HepG2 (cell line): Measurements from ENCODE around the gene FHIP2A. TPM values are rescaled to one million over a fixed set of nuclear protein-coding genes. Genes with fewer than 3 reads are reported as not detected.

Experiments
- ATAC-seq: fragments of 200-7000 bp; cut with Tn5 transposase; 3 replicates; pipeline ENCODE4 v1.9.1; 2020; ENCODE audit warnings: mild to moderate bottlenecking, moderate library complexity
- BruUV-seq: library from RNA; stranded (reverse); fragments of 400-500 nt; replicated peaks from 2 replicates; lab custom pipeline; 2021; lab: Mats Ljungman, UMichigan
- CTCF ChIA-PET: fragments of 300-600 bp; formaldehyde crosslinking; extraction: SDS; loops from one replicate; lab custom pipeline; 2021; ENCODE audit warnings: low total read pairs, inconsistent platforms, low intra/inter-chr PET ratio; lab: Yijun Ruan, JAX
- POLR2A ChIA-PET: fragments of 350-600 bp; sonication (Branson Sonifier 250); formaldehyde crosslinking; loops from one replicate; lab custom pipeline; 2020; ENCODE audit warnings: antibody characterized with exemption, inconsistent platforms; lab: Yijun Ruan, JAX
- DNase-seq: peaks from one replicate; pipeline ENCODE4 v3.0.0-alpha.2; 2015; ENCODE audit warnings: low spot score
- FAIRE-seq: peaks from 3 replicates; lab custom pipeline; 2011; peaks lifted over from hg19 to GRCh38; lab: Jason Lieb, UNC
- H2AFZ ChIP-seq: one replicate; pipeline ENCODE4 v1.6.1; 2011; ENCODE audit warnings: low read length, inconsistent platforms
- H3K27ac ChIP-seq: fragments of 300-600 bp; 3 replicates; pipeline ENCODE4 v1.8.0; 2011; ENCODE audit warnings: mixed run types, mild to moderate bottlenecking, mixed read lengths, low read length, inconsistent platforms; ENCODE audit not compliant: insufficient read depth; ENCODE audit errors: extremely low read length
- H3K27me3 ChIP-seq, 2 experiments: fragments of 200-600 bp in 1 of 2; 2 replicates in 1 of 2; 3 replicates in 1 of 2; pipeline versions ENCODE4 v1.6.0 to v1.8.0; 2011; ENCODE audit warnings: low read length in 2 of 2, mild to moderate bottlenecking in 2 of 2, moderate library complexity in 2 of 2, inconsistent platforms in 1 of 2; ENCODE audit not compliant: insufficient read depth in 2 of 2, control insufficient read depth in 1 of 2
- H3K36me3 ChIP-seq, 2 experiments: fragments of 200-600 bp in 1 of 2; replicated peaks in 1 of 2; 2 replicates in 1 of 2; 3 replicates in 1 of 2; pipeline versions ENCODE4 v1.5.1 to v1.8.0; 2011; ENCODE audit warnings: low read length in 2 of 2, inconsistent platforms in 1 of 2; ENCODE audit not compliant: insufficient read depth in 2 of 2, control insufficient read depth in 1 of 2
- H3K4me1 ChIP-seq: 2 replicates; pipeline ENCODE4 v1.5.1; 2012; ENCODE audit warnings: low read length, inconsistent platforms; ENCODE audit not compliant: insufficient read depth
- H3K4me2 ChIP-seq: 2 replicates; pipeline ENCODE4 v1.6.0; 2011; ENCODE audit warnings: low read depth, low read length, inconsistent platforms
- H3K4me3 ChIP-seq, 3 experiments: fragments of 200-600 bp in 1 of 3; sonication (generic), shearing (Covaris generic) in 1 of 3; replicated peaks in 1 of 3; 2 replicates each; pipeline ENCODE4 v1.5.1; 2011 to 2016; ENCODE audit warnings: low read length in 3 of 3, inconsistent platforms in 2 of 3, low read depth in 2 of 3, mild to moderate bottlenecking in 2 of 3, control low read depth in 1 of 3, mixed read lengths in 1 of 3; ENCODE audit not compliant: insufficient read depth in 1 of 3
- H3K79me2 ChIP-seq: one replicate; pipeline ENCODE4 v1.6.1; 2011; ENCODE audit warnings: low read length, inconsistent platforms; ENCODE audit not compliant: insufficient read depth
- H3K9ac ChIP-seq: 2 replicates; pipeline ENCODE4 v1.6.0; 2011; ENCODE audit warnings: mild to moderate bottlenecking, low read depth, low read length, inconsistent platforms; ENCODE audit not compliant: insufficient read depth
- H3K9me3 ChIP-seq: 2 replicates; pipeline ENCODE4 v1.5.1; 2012; ENCODE audit warnings: mild to moderate bottlenecking, low read length
- H4K20me1 ChIP-seq: 2 replicates; pipeline ENCODE4 v1.6.0; 2011; ENCODE audit warnings: inconsistent platforms, mild to moderate bottlenecking, low read length, moderate library complexity; ENCODE audit not compliant: insufficient read depth
- FOXA1 ChIP-seq, 2 experiments: fragments of 450-650 bp in 1 of 2; sonication (generic) in 1 of 2; formaldehyde crosslinking in 1 of 2; IDR thresholded peaks; 2 replicates each; pipeline versions ENCODE4 v1.4.0 to v1.6.1; 2016 to 2020; ENCODE audit warnings: missing genetic modification reagents in 1 of 2
- MEF2D ChIP-seq: sonication (generic); formaldehyde crosslinking; IDR thresholded peaks from 2 replicates; pipeline ENCODE4 v1.5.1; 2020; ENCODE audit warnings: mild to moderate bottlenecking, missing genetic modification reagents
- PHF21A ChIP-seq: sonication (generic); formaldehyde crosslinking; IDR thresholded peaks from 2 replicates; pipeline ENCODE4 v1.5.0; 2020; ENCODE audit warnings: mild to moderate bottlenecking, missing genetic modification reagents
- PITX1 ChIP-seq: sonication (generic); formaldehyde crosslinking; IDR thresholded peaks from 2 replicates; pipeline ENCODE4 v1.5.1; 2020; ENCODE audit warnings: mild to moderate bottlenecking, missing genetic modification reagents
- TARDBP ChIP-seq: sonication (generic); formaldehyde crosslinking; IDR thresholded peaks from 2 replicates; pipeline ENCODE4 v1.8.0; 2022; ENCODE audit warnings: mild to moderate bottlenecking, missing genetic modification reagents
- ZC3H4 ChIP-seq: sonication (generic); formaldehyde crosslinking; IDR thresholded peaks from 2 replicates; pipeline ENCODE4 v1.4.0; 2020; ENCODE audit warnings: missing genetic modification reagents, borderline replicate concordance
- ZNF235 ChIP-seq: sonication (generic); formaldehyde crosslinking; IDR thresholded peaks from 2 replicates; pipeline ENCODE4 v1.8.1; 2023; ENCODE audit warnings: mild to moderate bottlenecking, missing genetic modification reagents, borderline replicate concordance
- ZNF652 ChIP-seq: IDR thresholded peaks from 2 replicates; pipeline ENCODE4 v1.6.1; 2016; ENCODE audit warnings: low read depth, borderline replicate concordance
- ZNF839 ChIP-seq: sonication (generic); formaldehyde crosslinking; IDR thresholded peaks from 2 replicates; pipeline ENCODE4 v1.4.0; 2020; ENCODE audit warnings: missing genetic modification reagents, mild to moderate bottlenecking, borderline replicate concordance
- WGBS: methylation state at CpG from one replicate; pipeline ENCODE4 v1.1.6; 2017; ENCODE audit warnings: low lambda C conversion rate; 5-methylcytosine and 5-hydroxymethylcytosine counted together
- in situ Hi-C: cut with HindIII; loops from 2 replicates; pipeline ENCODE4 v1.10.0; 2017; ENCODE audit warnings: low pct_unique_long_range_greater_than_20kb; ENCODE audit not compliant: extremely low pct_ligation_motif_present
- intact Hi-C: fragments of 100-400 bp; cut with micrococcal nuclease; formaldehyde crosslinking; loops from one replicate; pipeline ENCODE4 v1.10.0; 2022; ENCODE audit not compliant: unreplicated experiment
- polyA plus RNA-seq, 8 experiments: library from polyadenylated mRNA; depleted of rRNA in 3 of 8; stranded (reverse) in 7 of 8; unstranded in 1 of 8; fragments of >200 nt; fragmentation: Illumina TruSeq in 4 of 8; extraction: Trizol in 4 of 8; gene quantifications; 2 replicates each; pipeline versions ENCODE4 v1.2.1 to v1.2.3, GENCODE V29; 2011 to 2016; ENCODE audit warnings: low read depth in 4 of 8, missing spikeins in 1 of 8, mixed read lengths in 1 of 8; ENCODE audit not compliant: insufficient read depth in 1 of 8
- total RNA-seq, 5 experiments: library from RNA; depleted of rRNA; stranded (reverse); fragments of >200 nt; fragmentation: Illumina TruSeq; extraction: Trizol; gene quantifications; 2 replicates each; pipeline ENCODE4 v1.2.3, GENCODE V29; 2016; ENCODE audit warnings: low read depth in 1 of 5
- TF ChIP-seq, protein P1 (sequence below): IDR thresholded peaks from 2 replicates; pipeline ENCODE4 v1.6.1; 2016; ENCODE audit warnings: control low read depth
- TF ChIP-seq, protein P2 (sequence below): sonication (generic); formaldehyde crosslinking; IDR thresholded peaks from 2 replicates; pipeline ENCODE4; 2020; ENCODE audit warnings: missing genetic modification reagents, mild to moderate bottlenecking, borderline replicate concordance
- TF ChIP-seq, protein P3 (sequence below): IDR thresholded peaks from 2 replicates; pipeline ENCODE4 v1.6.1; 2016; ENCODE audit warnings: missing biosample characterization, missing genetic modification reagents, low read depth

The FHIP2A gene
- total and polyA plus RNA-seq, 2 of the 13 experiments (the other 11 are each of a cell fraction or from before 2014, with no cell fraction given), result 6.5 to 8.3 TPM

DNA sequence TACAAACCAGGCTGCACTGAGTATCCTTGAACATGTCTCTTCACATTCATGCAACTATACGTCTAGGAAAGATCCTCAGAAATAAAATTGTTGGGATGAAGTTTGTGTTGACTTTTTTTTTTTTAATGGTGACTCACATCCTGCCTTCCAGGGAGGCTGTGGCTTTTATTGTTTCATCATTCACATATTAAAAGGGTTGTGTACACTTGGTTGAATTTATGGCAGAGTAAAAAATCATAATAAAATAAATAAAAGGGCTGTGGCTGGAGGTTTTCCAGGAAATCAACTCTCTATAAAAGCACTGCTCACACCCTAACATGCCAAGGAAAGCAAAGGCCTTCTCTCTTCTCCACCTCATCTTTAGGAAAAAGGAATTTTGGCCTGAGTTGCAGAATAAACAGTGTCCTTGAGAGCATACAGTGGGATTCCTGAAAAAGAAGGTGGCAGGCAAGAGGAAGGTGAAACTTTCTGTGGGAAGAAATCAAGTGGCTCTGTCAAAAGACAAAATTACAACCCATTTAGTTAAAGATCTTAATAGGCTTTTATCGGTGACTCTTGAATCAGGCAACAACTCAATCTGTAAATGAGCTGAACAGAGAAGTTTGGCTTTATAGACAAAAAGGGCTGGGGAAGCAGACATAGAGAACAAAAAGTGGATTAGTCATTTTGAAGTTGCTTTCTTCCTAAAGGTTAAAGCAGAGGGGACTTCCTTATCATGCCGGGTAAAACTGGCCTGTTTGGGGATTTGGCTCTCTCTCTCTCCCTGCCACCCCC lies 41.6 kb upstream of the FHIP2A start:
- no TSS peak for BruUV-seq
- Histone ChIP-seq H3K4me3 (no peak overlapping the region), H3K4me2 (no peak overlapping the region), H3K27ac (no peak overlapping the region), H3K4me1 (no peaks in the 10 kb centered on the region), H2AFZ (no peak overlapping the region), H3K9me3 (no peaks in the 10 kb centered on the region), H3K27me3 (no peaks in the 10 kb centered on the region; a peak in 1 of 5 replicates), H4K20me1 (no peaks in the 10 kb centered on the region), H3K9ac (no peak overlapping the region)
- ChIA-PET POLR2A (no interaction called here), CTCF (no interaction called here)
- in situ Hi-C loops, result no loop called here
- DNase-seq (peak; percentile 3), ATAC-seq (no peak)
- intact Hi-C loops, result no loop called here
- TF ChIP-seq ZNF652 (CRISPR knock-in tag) (no peak), PITX1 (CRISPR knock-in tag) (no peak), ZC3H4 (CRISPR knock-in tag) (no peak), MEF2D (CRISPR knock-in tag) (no peak), FOXA1 (IDR thresholded peaks at IDR 0.05) (no peak), FOXA1 (CRISPR knock-in tag; IDR thresholded peaks at IDR 0.05) (no peak), TARDBP (CRISPR knock-in tag) (no peak), ZNF235 (CRISPR knock-in tag) (no peak), PHF21A (CRISPR knock-in tag) (no peak), ZNF839 (CRISPR knock-in tag) (no peak)
- TF ChIP-seq, protein P1, sequence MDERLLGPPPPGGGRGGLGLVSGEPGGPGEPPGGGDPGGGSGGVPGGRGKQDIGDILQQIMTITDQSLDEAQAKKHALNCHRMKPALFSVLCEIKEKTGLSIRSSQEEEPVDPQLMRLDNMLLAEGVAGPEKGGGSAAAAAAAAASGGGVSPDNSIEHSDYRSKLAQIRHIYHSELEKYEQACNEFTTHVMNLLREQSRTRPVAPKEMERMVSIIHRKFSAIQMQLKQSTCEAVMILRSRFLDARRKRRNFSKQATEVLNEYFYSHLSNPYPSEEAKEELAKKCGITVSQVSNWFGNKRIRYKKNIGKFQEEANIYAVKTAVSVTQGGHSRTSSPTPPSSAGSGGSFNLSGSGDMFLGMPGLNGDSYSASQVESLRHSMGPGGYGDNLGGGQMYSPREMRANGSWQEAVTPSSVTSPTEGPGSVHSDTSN, result no peak
- TF ChIP-seq, protein P2, sequence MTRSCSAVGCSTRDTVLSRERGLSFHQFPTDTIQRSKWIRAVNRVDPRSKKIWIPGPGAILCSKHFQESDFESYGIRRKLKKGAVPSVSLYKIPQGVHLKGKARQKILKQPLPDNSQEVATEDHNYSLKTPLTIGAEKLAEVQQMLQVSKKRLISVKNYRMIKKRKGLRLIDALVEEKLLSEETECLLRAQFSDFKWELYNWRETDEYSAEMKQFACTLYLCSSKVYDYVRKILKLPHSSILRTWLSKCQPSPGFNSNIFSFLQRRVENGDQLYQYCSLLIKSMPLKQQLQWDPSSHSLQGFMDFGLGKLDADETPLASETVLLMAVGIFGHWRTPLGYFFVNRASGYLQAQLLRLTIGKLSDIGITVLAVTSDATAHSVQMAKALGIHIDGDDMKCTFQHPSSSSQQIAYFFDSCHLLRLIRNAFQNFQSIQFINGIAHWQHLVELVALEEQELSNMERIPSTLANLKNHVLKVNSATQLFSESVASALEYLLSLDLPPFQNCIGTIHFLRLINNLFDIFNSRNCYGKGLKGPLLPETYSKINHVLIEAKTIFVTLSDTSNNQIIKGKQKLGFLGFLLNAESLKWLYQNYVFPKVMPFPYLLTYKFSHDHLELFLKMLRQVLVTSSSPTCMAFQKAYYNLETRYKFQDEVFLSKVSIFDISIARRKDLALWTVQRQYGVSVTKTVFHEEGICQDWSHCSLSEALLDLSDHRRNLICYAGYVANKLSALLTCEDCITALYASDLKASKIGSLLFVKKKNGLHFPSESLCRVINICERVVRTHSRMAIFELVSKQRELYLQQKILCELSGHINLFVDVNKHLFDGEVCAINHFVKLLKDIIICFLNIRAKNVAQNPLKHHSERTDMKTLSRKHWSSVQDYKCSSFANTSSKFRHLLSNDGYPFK (CRISPR knock-in tag), result no peak
- TF ChIP-seq, protein P3, sequence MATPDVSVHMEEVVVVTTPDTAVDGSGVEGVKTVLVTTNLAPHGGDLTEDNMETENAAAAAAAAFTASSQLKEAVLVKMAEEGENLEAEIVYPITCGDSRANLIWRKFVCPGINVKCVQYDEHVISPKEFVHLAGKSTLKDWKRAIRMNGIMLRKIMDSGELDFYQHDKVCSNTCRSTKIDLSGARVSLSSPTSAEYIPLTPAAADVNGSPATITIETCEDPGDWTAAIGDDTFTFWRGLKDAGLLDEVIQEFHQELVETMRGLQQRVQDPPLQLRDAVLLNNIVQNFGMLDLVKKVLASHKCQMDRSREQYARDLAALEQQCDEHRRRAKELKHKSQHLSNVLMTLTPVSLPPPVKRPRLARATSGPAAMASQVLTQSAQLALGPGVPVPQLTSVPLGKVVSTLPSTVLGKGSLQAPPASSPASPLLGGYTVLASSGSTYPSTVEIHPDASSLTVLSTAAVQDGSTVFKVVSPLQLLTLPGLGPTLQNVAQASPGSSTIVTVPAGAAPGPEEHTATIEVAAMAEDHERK, result no peak
- TF ChIP-seq, all 625 proteins: peak for 0
- 47% methylated on average over 3 of the region's 3 CpGs for whole genome bisulfite sequencing
- no peaks in the 10 kb centered on the region for H3K79me2 ChIP-seq
- H3K36me3 ChIP-seq, result no peaks in the 10 kb centered on the region
- no peak for FAIRE-seq
